Epidermal melanocyte (primary cell): Measurements from ENCODE around the gene GOLGA6L10.
"Not testable (repeated sequence)": the region's sequence is repeated elsewhere in the genome, so short reads cannot be mapped to it uniquely, and the experiment has no call there.

Experiments used
- DNase-seq: peaks from one replicate; pipeline ENCODE4 v3.0.0; 2011; ENCODE audit warnings: low spot score; ENCODE audit not compliant: insufficient read length

Gene GOLGA6L10, protein sequence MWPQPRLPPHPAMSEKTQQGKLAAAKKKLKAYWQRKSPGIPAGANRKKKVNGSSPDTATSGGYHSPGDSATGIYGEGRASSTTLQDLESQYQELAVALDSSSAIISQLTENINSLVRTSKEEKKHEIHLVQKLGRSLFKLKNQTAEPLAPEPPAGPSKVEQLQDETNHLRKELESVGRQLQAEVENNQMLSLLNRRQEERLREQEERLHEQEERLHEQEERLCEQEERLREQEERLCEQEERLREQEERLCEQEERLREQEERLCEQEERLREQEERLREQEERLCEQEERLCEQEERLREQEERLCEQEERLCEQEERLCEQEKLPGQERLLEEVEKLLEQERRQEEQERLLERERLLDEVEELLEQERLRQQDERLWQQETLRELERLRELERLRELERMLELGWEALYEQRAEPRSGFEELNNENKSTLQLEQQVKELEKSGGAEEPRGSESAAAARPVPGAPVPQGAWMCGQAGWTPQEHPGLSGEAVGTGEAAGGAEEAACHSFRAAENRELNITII

GRCh38 chr15:82349375-82349774, at the start of gene GOLGA6L10:
TSS of gene GOLGA6L10 (minus strand) at chr15:82349475. CDS start at chr15:82349375, 100 bp downstream.
- DNase-seq, result not testable (repeated sequence)

GRCh38 chr15:82398785-82399184, 49.5 kb upstream of the GOLGA6L10 start:
- DNase-seq, result no peak

DNA sequence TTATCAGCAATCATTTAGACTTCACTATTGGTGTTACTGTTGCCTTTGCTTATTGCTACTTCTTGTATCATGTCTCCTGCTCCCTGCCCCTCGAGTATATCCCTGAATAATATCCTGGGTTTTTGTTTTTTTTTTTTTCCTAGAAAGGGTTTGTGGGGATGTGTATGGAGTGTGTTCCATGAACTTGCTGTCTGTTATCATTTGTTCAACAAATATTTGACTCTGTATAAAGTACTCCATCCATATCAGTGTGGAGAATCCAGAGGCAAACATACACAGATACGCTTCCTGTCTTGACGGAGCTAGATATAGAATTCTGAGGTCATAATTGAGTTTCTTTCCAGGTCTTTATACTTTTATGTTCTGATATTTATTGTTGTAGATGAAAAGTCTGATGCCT, 48.5 kb upstream of the GOLGA6L10 start:
- DNase-seq, result no peak

DNA sequence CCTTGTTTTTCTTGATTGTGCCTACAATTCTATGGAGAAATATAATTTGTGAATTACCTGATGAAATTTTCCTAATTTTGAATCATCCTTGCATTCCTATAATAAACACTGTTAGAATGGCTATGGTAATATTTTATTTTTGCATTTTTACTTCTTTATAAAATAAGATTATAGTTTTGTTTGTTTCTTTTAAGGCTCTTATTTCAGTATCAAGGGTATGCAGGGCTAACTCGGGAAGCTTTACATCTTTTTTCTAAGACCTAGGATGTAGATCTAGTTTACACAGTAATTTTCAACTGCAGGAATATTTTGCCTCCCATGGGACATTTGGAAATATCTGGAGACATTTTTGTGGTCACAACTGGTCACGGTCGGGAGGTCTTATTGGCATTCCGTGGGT, 46.5 kb upstream of the GOLGA6L10 start:
- not testable (repeated sequence) for DNase-seq

- no peak for DNase-seq
These were observed 44.4 kb upstream of the GOLGA6L10 start for GRCh38 chr15:82393671-82394070.

GRCh38 chr15:82392077-82392476, 42.8 kb upstream of the GOLGA6L10 start:
- DNase-seq, result not testable (repeated sequence)

GRCh38 chr15:82390152-82390551, 40.9 kb upstream of the GOLGA6L10 start:
- not testable (repeated sequence) for DNase-seq

- not testable (repeated sequence) for DNase-seq
These were observed 37.9 kb upstream of the GOLGA6L10 start for GRCh38 chr15:82387209-82387608.

GRCh38 chr15:82381330-82381955, 32.2 kb upstream of the GOLGA6L10 start:
- not testable (repeated sequence) for DNase-seq

- not testable (repeated sequence) for DNase-seq
These were observed 30.3 kb upstream of the GOLGA6L10 start for GRCh38 chr15:82379552-82379951.

DNA sequence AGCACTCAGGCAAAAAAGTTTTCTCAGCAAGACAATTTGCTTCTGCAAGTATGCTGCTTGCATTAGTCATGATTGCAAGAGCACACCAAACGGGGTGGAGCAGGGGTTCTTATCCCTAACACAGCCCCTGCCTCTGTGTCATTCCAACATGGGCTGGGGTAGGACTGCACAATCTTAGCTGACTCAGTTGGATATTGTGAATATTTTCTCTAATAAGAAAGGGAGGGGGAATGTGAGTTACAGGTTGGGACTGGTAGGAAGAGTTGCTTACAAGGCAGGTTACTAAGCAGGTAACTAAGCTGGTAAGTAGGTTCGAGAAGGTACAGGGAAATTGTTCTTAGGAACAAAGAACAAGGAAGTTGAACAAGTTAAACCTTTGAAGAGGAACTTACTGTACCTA, 24.4 kb upstream of the GOLGA6L10 start:
- DNase-seq, result not testable (repeated sequence)

GRCh38 chr15:82371656-82372055, 22.4 kb upstream of the GOLGA6L10 start:
- DNase-seq, result no peak

GRCh38 chr15:82367790-82368189, 18.5 kb upstream of the GOLGA6L10 start:
- DNase-seq, result not testable (repeated sequence)

- DNase-seq, result not testable (repeated sequence)
These were observed 16.5 kb upstream of the GOLGA6L10 start for GRCh38 chr15:82365692-82366323.

DNA sequence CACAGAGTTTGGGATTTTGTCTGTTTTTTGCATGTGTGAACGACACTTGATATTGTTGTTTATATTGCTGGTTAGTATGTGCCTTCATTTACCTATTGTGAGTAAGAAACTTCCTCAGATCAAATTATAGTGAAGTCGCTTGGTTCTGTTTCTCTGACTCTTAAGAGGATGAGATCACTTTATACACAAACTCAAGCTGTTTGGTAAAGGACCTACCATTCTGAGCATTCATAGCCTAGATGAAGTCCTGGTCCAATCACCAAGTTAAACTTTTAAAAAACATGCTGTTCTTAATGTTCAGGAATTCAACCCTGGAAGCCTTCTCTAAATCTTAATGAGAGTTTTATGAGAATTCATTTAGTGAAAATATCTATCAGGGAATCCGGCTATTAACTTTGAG, 15.3 kb upstream of the GOLGA6L10 start:
- DNase-seq, result not testable (repeated sequence)

DNA sequence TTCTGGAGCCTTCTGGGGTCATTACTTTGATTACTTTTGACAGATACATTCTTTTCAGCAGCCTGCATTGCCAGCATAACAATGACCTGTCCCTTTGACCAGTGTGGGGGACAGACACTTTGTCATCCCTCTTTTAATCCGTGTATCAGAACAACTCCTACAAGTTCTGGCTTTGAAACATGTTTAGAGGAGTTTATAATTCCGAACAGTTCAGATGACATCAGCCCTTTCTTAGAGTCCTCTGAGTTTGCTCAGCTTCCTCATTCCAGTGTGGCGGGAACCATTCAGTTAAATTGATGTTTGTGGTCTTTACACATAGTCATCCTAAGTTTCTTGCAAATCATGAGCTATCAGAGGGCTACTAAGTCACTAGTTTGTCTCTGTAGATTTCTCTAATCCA, 13.5 kb upstream of the GOLGA6L10 start:
- DNase-seq, result not testable (repeated sequence)

DNA sequence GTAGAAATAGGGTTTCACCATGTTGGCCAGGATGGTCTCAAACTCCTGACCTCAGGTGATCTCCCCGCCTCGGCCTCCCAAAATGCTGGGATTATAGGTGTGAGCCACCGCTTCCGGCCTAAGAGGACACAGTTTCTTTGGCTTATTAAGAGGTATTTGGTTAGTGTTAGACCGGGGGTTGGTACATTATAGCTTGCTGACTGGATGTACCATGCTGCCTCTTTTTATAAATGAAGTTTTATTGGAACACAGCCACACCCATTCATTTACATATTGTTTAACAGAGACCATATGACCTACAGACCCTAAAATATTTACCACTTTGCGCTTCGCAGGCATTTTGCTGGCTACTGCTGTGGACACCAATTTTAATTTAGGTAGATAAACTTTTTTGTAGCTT, 11.3 kb upstream of the GOLGA6L10 start:
- not testable (repeated sequence) for DNase-seq

DNA sequence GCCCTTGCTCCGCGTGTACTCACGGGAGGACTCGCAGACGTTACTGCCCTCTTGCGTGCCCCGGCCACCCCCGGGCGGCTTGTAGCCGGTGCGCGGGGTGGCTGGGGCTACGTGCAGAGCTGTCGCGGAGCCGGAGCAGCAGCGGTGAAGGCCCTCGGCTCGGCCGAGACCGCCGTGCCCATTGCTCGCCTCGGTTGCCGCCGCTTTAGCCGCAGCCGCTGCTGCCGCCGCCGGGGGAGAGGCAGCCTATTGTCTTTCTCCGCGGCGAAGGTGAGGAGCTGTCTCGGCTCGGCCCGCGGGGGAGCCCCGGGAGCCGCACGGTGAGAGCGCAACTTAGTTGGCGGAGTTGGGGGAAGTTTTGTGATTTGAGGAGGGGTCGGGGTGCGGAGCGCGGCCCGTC, 5.8 kb upstream of the GOLGA6L10 start:
- DNase-seq, result not testable (repeated sequence)

DNA sequence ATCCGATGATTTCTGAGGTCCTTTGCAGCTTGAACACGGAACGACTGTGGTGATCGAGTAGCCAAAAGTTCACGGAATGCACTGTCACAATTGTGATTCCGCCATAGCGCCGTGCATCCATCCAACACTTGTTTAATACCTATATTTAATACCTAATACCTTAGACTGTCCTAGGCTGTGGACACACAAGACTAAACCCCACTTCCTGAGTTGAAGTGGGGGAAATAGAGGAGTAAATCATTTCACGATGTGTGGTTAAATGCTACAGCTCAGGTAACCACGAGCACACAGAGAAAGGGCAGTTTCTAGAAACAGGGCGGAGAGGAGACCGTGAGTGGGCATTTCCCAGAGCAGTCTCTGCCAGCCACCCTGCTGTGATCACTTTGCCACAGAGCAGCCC, 5.3 kb upstream of the GOLGA6L10 start:
- not testable (repeated sequence) for DNase-seq

GRCh38 chr15:82347645-82348044, 1.6 kb downstream of the GOLGA6L10 start:
- not testable (repeated sequence) for DNase-seq

DNA sequence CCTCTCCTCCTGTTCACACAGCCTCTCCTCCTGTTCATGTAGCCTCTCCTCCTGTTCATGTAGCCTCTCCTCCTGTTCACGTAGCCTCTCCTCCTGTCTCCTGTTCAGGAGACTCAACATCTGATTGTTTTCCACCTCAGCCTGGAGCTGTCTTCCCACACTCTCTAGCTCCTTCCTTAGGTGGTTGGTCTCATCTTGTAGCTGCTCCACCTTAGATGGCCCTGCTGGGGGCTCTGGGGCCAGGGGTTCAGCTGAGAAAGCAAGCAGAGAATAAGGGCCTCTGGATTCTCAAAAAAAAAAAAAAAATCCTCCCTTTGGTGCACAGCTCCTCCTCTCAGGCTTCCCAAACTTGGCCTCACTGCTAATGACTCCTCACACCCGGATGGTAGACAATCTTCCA, 4.1 kb downstream of the GOLGA6L10 start:
- not testable (repeated sequence) for DNase-seq

- DNase-seq, result not testable (repeated sequence)
These were observed 4.9 kb downstream of the GOLGA6L10 start for GRCh38 chr15:82344421-82344820.
